ENCODE data around the gene TMEM94.
"Not testable (repeated sequence)": the region's sequence is repeated elsewhere in the genome, so short reads cannot be mapped to it uniquely, and the experiment has no call there.

Gene TMEM94

DNA sequence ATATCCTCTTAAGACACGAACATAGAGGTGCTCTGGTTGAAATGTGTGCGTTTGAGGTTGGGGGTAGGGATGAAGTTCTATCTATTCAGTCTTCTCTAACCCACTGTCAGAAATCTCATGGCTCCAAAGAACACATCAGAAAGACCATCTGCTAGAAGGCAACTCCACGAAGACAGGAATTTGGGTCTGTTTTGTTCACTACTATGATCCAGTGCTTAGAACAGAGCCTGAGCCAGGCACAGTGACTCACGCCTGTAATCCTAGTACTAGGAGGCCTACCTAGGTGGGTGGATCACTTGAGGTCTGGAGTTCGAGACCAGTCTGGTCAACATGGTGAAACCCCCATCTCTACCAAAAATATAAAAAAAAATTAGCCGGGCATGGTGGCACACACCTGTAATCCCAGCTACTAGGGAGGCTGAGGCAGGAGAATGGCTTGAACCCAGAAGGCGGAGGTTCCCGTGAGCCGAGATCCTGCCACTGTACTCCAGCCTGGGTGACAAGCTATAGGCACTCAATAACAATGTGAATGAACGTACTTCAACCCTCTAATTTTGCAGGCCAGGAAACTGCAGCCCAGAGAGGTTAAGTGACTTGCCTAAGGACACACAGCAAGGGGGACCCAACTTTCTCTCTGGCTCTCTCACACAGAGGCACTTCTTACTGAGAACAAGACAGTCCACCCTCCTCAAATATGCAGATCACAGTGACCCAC, 56.6 kb downstream of the TMEM94 start:
- no peak for DNase-seq

DNA sequence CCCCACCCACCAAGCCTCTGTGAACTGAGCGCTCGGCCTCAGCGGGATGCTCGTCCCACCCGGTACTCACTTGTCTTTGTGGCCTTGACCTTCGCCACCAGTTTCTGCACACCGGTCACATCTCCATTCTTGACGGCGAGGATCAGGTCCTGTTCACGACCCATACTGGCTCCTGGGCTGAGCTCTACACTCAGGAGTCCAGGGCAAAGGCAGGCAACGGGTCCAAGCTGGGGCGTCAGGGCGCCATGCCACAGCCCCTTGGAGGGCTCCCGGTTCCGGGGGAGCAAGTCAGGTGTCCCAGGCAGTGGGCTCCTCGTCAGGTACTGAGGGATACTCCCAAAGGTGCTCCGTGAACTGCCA, 57.2 kb downstream of the TMEM94 start:
- DNase-seq = no peak

DNA sequence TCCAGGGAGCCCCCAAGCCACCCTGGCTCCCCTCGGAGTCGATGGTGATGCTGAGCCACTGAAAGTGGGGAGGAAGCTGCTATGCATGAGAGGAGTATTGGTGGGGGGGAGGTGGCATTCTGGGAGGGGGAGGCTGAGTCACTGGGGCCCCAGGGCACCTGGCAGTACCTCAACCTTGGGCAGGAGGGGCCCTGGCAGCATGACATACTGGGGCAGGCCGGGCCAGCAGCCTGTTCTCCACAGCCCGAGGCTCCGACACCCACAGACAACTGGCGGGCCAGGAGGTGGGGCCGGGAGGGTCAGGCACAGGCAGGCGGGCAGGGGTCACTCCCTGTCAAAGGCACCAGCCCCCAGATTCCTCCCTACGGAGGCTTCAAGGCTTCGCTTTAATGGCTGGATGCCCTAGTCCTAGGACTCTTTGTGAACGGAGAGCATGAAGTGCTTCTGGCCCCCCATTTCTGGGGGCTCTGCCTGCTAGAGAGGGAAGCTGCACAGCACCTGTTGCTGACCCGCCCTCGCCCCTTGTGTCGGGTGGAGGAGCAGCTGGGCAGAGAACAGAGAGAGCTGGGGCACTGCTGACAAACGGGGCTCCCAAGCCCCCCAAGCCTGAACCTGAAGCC, 58.0 kb downstream of the TMEM94 start:
- no peak for DNase-seq

DNA sequence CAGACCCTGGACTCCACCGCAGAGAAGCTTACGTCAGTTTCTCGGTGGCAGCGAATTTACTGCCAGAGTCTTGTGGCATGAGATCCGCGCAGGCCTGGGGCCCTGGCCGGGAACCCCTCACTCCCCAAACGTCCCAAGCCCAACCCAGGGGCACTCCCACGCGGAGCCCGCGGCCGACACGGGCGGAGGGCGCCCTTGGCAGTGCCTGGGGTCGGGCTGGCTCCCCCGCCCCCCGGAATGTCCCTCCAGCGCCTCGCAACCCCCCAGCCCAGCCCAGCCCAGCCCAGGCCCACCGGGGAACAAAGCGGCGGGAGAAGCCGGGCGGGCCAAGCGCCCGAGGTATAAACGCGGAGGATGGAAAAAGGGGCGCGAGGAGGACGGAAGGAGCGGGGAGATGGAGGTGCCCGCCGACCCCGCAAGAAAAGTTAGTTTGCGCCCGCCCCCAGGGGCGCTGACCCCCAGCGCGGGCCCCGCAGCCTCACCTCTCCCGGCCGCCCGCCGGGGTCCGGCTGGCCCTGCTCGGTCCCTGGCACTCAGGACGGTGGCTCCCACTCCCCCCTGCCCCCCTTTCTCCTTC, 58.6 kb downstream of the TMEM94 start:
- DNase-seq = no peak

DNA sequence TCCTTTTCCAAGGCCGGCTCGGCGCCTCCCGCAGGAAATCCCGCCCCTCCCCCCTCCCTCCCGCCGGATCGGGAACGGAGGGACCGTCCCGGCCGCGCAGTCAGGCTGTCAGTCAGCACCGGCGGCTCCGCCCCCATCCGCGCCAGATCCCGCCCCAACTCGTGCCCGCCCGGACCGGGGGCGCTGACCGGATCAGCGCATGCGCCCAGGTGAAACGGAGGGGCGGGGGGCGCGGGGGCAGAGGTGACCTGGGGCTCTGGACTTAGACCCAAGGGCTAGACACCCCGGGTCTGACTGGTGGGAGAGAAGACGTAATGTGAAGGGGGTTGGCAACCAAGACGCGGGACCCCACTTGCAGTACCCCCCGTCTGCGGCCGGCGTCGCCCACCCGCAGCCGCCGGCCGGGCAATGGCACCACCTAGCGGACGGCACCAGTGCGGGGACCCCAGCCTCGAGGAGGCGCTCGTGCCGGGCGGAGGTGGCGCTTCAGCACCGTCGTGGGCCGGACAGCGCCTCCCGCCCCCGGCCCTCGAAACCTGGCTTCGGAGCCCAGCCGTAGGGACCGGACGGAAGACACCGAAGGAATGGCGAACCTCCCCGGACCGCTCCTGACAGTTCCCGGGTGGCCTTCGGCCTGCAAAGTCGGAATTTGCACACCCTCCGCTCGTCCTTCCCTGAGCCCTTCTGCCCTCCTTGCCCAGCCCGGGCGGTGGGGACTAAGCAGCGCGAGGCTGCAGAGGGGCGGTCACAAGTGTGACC, 59.2 kb downstream of the TMEM94 start, which contains the start of gene CASKIN2:
Gene CASKIN2 (minus strand): TSS at position 42 of the 759 bp plus-strand sequence. CDS start 1,733 bp downstream, outside the sequence.
- peak; percentile 58 for DNase-seq

DNA sequence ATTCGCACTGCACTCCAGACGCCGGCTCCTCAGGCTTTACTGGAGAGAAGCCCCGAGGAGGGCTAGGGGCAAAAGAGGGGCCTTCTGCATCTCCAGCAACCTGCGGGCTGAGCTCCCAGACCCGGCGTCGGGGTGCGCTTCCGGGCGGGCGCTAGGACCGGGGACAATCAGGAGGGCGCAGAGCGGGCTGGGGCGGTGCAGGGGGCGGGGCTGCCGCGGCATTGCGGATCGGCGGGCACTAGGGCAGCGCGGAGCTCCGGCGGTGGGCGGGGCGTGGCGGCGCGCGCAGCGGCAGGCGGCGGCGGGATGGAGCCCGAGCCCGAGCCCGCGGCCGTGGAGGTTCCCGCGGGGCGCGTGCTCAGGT, 59.8 kb downstream of the TMEM94 start, which contains the start of gene TSEN54:
Gene TSEN54 (plus strand): TSS at position 274 of the 364 bp plus-strand sequence. CDS start 33 bp downstream, at position 307.
- peak; percentile 50 for DNase-seq

DNA sequence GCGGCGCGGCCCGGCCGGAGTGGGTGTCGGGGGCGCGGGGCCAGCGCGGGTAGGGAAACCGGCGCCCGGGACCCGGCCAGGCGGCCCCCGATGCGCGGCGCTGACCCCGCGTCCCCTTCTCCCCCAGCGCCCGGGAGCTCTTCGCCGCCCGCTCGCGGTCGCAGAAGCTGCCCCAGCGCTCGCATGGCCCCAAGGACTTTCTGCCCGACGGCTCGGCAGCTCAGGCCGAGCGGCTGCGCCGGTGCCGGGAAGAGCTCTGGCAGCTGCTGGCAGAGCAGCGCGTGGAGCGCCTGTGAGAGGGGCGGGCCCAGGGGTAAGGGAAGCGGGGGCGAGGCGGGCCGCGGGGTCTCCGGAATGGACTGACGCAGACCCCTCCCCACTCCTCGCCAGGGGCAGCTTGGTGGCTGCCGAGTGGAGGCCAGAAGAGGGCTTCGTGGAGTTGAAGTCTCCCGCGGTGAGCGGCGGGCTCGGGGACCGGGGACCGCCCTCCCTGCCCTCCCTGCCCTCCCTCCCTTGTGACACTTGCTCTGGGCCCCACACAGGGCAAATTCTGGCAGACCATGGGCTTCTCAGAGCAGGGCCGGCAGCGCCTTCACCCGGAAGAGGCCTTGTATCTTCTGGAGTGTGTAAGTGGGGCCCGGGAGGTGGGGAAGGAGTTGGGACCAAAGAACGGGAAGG, 60.3 kb downstream of the TMEM94 start:
- DNase-seq = no peak

DNA sequence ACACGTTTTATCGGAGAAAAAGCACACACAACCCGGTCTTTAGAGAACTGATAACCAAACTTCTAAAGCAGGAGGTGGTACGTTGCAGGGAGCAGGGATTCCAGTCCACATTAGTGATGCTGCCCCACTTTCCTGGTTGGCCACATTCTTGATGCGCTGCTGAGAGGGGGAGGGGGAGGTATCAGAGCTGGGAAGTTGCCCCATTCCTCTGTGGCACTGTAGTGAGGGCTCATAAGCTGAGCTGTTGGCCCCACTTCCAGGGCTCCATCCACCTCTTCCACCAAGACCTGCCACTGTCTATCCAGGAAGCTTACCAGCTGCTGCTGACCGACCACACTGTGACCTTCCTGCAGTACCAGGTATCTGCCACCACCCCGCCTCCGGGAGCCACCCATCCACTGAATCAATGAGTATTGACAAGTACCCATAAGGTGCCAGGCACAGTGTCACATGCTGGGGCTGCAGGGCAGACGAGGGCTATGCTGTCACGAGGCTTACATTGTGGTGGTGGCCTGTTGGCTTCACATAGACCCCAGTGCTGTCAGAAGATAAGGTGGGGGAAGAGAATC, 60.9 kb downstream of the TMEM94 start:
- DNase-seq = no peak

DNA sequence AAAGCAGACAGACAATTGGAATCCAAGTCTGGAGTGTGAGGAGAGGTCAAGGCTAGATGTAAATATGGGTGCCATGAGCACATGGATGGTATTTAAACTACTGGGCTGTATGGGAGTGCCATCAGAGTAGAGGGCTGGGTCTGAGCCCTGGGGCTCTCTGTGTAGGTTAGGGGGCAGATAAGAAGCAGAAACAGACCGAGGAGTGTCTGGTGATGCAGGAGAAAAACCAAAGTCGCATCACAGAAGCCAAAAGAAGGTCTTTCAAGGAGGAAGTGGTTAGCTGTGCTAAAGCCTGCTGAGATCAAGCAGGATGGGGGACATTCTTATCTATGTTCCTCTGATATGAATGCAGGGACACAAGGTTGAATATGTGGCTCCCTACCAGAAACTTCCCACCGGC, 61.8 kb downstream of the TMEM94 start:
- DNase-seq = no peak

DNA sequence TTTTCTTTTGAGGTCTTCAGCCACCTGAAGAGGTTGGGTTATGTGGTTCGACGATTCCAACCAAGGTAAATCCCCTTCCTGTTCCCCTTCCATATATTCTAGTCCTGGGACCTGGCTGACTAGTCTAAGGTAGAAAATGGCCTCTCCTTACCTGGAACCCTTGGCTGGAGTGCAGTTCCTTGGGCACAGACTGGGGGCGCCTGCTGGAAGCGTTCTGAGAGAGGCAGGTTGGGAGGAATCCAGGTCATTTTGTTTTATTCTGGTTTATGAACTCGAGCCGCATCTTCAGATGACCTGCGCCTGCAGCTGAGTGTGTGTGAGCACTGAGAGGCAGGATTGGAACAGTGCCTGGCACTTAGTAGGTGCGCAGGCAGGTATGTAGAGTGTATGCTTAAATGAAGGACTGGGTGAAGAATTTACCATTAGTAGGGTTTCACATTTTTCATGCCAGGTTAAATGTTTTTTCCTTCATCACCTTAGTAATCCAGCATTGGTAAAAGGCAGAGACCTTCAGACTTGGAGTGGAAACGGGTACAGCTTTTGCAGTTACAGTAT, 62.6 kb downstream of the TMEM94 start:
- no peak for DNase-seq

DNA sequence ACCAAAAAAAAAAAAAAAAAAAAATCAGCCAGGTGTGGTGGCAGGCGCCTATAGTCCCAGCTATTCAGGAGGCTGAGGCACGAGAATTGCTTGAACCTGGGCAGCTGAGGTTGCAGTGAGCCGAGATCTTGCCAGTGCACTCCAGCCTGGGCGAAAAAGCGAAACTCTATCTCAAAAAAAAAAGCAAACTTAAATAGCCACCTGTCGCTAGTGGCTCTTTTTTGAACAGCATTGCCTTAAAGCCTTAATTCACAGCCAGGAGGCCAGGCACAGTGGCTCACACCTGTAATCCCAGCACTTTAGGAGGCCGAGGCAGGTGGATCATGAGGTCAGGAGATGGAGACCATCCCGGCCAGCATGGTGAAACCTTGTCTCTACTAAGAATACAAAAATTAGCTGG, 64.0 kb downstream of the TMEM94 start:
- not testable (repeated sequence) for DNase-seq

DNA sequence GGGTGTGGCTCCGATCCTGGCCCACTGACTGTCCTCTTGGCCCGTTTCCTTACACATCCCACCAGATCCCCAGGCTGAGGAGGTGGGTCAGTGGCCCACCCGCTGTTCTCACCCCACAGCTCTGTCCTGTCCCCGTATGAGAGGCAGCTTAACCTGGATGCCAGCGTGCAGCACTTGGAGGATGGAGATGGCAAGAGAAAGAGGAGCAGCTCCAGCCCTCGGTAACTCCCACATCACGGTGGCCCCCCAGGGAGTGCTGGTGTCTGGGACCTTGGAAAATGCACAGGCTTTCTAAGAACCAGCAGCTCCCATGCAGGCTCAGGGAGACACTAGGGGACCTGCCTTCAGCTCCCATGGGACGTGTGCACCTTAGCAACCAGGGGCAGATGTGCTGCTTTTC, 64.9 kb downstream of the TMEM94 start:
- no peak for DNase-seq

DNA sequence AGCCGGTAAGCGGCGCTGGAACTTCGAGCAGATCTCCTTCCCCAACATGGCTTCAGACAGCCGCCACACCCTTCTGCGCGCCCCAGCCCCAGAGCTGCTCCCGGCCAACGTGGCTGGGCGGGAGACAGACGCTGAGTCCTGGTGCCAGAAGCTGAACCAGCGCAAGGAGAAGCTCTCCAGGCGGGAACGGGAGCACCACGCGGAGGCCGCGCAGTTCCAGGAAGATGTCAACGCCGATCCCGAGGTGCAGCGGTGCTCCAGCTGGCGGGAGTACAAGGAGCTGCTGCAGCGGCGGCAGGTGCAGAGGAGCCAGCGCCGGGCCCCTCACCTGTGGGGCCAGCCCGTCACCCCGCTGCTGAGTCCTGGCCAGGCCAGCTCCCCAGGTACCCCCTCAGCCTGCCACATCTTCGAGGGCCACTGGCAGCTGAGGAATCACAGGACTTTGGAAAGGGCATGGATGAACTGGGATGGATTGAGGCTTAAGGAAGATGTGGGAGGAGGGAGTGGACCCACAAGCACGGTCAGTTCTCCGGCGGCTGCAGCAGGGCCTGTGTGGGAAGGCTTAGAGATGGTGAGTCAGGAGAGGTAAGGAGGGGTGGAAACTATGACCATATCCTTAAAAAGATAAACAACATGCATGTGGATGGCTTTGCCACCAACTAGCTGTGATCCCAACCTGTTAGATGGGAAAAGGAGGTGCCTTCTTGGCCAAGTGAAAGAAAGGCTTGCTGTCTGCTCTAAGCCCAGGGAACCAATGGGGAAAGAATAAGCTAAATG, 65.7 kb downstream of the TMEM94 start:
- DNase-seq = no peak

DNA sequence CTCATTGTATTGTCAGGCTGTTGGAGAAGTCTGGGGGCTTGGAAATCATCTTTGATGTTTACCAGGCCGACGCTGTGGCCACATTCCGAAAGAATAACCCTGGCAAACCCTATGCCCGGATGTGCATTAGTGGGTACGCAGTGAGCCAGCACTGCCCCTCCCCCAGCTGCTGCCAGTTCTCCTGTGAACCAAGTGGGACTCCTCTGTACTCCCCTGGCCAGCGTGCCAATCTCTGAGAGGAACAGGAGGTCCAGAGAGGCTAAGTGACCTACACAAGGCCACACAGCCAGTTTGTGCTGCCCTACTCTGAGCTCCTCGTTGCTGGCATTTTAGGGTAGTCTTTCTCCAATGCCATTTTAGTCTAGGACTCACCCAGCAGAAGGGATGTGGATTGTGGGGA, 67.2 kb downstream of the TMEM94 start:
- DNase-seq = no peak

DNA sequence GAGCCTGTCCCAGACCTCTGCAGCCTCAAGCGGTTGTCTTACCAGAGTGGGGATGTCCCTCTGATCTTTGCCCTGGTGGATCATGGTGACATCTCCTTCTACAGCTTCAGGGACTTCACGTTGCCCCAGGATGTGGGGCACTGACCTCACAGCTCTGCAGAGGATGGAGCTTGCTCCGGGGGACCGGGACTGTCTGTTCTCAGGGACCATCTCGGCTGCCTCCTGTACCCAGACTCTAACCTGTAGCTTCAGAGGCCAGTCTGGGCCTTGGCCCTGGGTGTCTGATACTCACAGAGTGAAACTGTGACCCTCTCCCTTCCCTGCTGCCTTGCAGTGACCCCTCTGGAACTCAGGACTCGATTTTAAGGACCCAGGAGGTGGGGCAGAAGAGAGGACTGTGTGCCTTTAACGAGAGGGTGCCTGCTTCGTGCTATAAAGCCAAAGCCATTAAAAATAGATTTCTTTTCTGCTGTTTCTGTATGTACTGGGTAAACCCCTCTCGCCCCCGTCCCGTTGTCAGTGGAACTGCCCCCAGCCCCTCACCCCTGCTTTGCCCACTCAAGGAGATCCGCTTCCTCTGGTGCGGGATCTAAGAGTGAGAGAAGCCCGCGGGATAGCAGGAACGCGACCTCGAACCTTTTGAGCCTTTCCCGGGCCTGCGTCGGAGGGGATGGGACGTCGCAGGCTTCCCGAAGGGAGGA, 68.0 kb downstream of the TMEM94 start:
- no peak for DNase-seq

DNA sequence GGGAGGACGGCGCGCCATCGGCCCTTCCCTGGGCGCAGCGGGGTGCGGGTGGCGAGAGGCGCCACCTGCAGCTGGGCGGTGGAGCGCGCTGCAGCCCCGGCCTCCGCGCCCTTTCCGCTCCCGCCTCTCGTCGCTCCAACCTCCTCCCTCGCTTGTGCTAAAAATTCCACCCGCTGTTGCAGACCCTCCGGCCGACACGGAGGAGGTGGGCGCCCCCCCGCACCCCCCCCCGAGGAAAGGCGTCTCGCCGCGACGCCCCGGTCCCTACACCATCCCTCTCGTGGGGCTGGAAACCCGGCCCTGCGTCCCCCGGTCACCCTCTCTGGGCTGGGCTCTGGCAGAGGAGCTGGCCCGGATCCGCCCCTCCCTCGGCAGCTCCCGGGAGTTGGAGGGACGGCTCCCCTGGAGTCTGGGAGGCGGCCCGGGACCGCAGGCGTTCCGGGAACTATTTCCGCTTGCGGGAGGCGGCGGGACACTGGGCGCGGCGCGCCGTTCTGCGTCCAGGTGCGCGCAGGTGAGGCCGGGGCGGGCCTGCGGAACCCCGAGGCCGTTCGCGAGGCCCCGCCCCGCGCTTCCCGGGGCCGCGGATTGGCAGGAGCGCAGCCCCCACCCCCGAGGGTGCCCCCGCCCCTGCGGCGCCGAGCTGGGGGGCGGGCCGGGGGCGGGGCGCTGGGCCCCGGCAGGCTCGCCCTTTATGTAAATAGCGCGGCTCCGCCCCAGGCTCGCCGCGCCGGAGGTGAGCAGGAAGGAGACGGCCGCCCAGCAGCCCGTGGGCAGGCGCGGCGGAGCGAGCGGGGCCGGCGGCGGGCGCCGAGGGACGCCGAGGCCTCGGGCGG, 68.8 kb downstream of the TMEM94 start, which contains the start of gene LLGL2:
Gene LLGL2 (plus strand): TSS at position 728 of the 836 bp plus-strand sequence. CDS start 17,730 bp downstream, outside the sequence.
- DNase-seq = no peak

DNA sequence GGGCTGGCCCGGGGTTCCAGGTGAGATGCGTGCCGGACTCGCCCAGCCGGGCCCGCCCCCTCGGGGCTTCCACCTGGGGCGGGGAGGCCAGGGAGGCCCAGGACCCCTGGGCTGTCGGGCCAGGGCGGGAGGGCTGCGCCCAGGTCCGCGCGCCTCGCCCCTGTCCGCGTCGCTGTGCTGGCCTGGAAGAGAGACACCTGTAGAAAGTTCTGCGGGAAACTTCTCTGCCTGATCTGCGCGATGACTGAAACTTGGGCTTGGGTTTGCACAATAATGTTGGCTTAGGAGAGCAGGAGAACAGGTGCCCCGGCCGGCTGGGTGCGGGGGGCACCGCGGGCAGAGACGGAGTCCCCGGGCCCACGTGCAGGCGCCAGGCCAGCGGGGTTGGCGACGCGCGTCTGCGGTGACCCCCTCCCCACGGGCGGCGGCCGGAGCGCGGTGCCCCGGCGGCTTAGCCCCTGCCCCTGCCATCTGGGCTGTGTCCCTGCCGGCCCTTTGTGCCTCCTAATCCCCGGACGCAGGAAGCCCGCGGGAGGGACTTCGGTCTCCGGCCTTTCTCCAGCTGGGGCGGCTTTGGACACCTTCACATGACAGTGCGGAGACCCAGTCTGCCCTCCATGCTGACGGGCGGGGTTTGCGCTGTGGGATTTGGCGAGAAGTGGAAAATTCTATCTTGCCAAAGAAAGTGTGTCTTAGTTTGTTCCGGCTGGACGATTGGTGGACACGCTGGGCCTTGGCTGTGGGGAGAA, 69.5 kb downstream of the TMEM94 start:
- DNase-seq = no peak

DNA sequence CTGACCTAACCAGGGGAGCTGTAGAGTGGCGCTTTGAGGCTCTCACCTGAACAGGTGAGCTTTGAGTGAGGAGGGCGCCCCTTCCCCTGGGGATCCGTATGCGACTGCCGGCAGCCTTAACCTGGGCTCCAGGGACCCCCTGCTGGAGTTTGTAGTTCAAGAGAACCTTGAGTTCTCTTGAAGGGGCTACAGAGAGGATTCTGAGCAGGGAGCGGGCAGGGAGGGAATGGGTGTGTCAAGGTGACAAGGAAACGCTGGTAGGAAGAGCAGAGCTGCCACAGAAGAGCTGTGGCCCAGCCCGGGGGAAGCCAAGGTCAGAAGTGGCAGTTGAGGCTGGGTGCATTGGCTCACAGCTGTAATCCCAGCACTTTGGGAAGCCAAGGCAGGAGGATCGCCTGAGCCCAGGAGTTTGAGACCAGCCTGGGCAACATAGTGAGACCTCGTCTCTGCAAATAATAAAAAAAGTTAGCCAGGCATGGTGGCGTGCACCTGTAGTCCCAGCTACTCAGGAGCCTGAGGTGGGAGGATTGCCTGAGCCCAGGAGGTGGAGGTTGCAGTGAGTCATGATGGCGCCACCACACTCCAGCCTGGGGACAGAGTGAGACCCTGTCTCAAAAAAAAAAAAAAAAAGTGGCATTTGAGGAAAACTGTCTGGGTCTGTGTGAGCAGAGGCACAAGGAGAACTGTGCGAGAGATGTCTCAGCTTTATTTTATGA, 70.3 kb downstream of the TMEM94 start:
- no peak for DNase-seq

All from GOT3 (cell line).